ENCODE results near the gene CDYL2.
A peak's percentile ranks its signal among the peaks of the same experiment; 100 is the strongest.

Gene CDYL2

GRCh38 chr16:80591071-80591915 is 213.1 kb downstream of the CDYL2 start:
- TF ChIP-seq CTCF (IDR thresholded peaks at IDR 0.05; ENCODE audit: insufficient read depth, low read depth, low read length, missing control alignments) = no peak
- H3K4me3 ChIP-seq (ENCODE audit: low read length) = no peak overlapping the region
- no peak for DNase-seq (ENCODE audit: low read depth)

- no peak for TF ChIP-seq CTCF (IDR thresholded peaks at IDR 0.05; ENCODE audit: insufficient read depth, low read depth, low read length, missing control alignments)
- H3K4me3 ChIP-seq (ENCODE audit: low read length) = no peak overlapping the region
Measured at GRCh38 chr16:80587071-80587470, 217.3 kb downstream of the CDYL2 start.

GRCh38 chr16:80586476-80586875 is 217.9 kb downstream of the CDYL2 start:
- DNase-seq (ENCODE audit: low read depth) = no peak
- H3K4me3 ChIP-seq (ENCODE audit: low read length) = no peak overlapping the region
- no peak for TF ChIP-seq CTCF (IDR thresholded peaks at IDR 0.05; ENCODE audit: insufficient read depth, low read depth, low read length, missing control alignments)

More at GRCh38 chr16:80587071-80587470, 217.3 kb downstream of the CDYL2 start:
- no peak for DNase-seq (ENCODE audit: low read depth)

- no peak overlapping the region for H3K4me3 ChIP-seq (ENCODE audit: low read length)
- no peak for TF ChIP-seq CTCF (IDR thresholded peaks at IDR 0.05; ENCODE audit: insufficient read depth, low read depth, low read length, missing control alignments)
- no peak for DNase-seq (ENCODE audit: low read depth)
Measured at GRCh38 chr16:80585764-80586163, 218.6 kb downstream of the CDYL2 start.

- no peak for TF ChIP-seq CTCF (IDR thresholded peaks at IDR 0.05; ENCODE audit: insufficient read depth, low read depth, low read length, missing control alignments)
- no peak overlapping the region for H3K4me3 ChIP-seq (ENCODE audit: low read length)
- DNase-seq (ENCODE audit: low read depth) = peak; percentile 5
Measured at GRCh38 chr16:80583466-80583865, 220.9 kb downstream of the CDYL2 start.

GRCh38 chr16:80580109-80580832 is 224.1 kb downstream of the CDYL2 start:
- no peak overlapping the region for H3K4me3 ChIP-seq (ENCODE audit: low read length)
- DNase-seq (ENCODE audit: low read depth) = no peak
- no peak for TF ChIP-seq CTCF (IDR thresholded peaks at IDR 0.05; ENCODE audit: insufficient read depth, low read depth, low read length, missing control alignments)
